Measurements from ENCODE around the gene NAALADL2.

The NAALADL2 gene

GRCh38 chr3:174931473-174932353 is 72.6 kb downstream of the NAALADL2 start:
- TF ChIP-seq CTCF (IDR thresholded peaks at IDR 0.05; ENCODE audit: insufficient read depth, low read depth, low read length, missing control alignments) = no peak
- H3K4me3 ChIP-seq (ENCODE audit: low read depth, low read length) = no peak overlapping the region
- DNase-seq (ENCODE audit: low read depth) = no peak

GRCh38 chr3:174936590-174936989 is 77.5 kb downstream of the NAALADL2 start:
- no peak for TF ChIP-seq CTCF (IDR thresholded peaks at IDR 0.05; ENCODE audit: insufficient read depth, low read depth, low read length, missing control alignments)
- no peak overlapping the region for H3K4me3 ChIP-seq (ENCODE audit: low read depth, low read length)
- no peak for DNase-seq (ENCODE audit: low read depth)

- TF ChIP-seq CTCF (IDR thresholded peaks at IDR 0.05; ENCODE audit: insufficient read depth, low read depth, low read length, missing control alignments) = no peak
- no peak for DNase-seq (ENCODE audit: low read depth)
- H3K4me3 ChIP-seq (ENCODE audit: low read depth, low read length) = no peak overlapping the region
Observed at GRCh38 chr3:174937478-174937877, 78.3 kb downstream of the NAALADL2 start.

GRCh38 chr3:174938102-174938501 is 79.0 kb downstream of the NAALADL2 start:
- DNase-seq (ENCODE audit: low read depth) = no peak
- no peak overlapping the region for H3K4me3 ChIP-seq (ENCODE audit: low read depth, low read length)
- no peak for TF ChIP-seq CTCF (IDR thresholded peaks at IDR 0.05; ENCODE audit: insufficient read depth, low read depth, low read length, missing control alignments)

- no peak overlapping the region for H3K4me3 ChIP-seq (ENCODE audit: low read depth, low read length)
- no peak for TF ChIP-seq CTCF (IDR thresholded peaks at IDR 0.05; ENCODE audit: insufficient read depth, low read depth, low read length, missing control alignments)
Observed at GRCh38 chr3:174940151-174940550, 81.0 kb downstream of the NAALADL2 start.

GRCh38 chr3:174945276-174945675 is 86.1 kb downstream of the NAALADL2 start:
- no peak for TF ChIP-seq CTCF (IDR thresholded peaks at IDR 0.05; ENCODE audit: insufficient read depth, low read depth, low read length, missing control alignments)

More at GRCh38 chr3:174940151-174940550, 81.0 kb downstream of the NAALADL2 start:
- no peak for DNase-seq (ENCODE audit: low read depth)

More at GRCh38 chr3:174945276-174945675, 86.1 kb downstream of the NAALADL2 start:
- no peak overlapping the region for H3K4me3 ChIP-seq (ENCODE audit: low read depth, low read length)
- DNase-seq (ENCODE audit: low read depth) = no peak

Data from GM12865 (cell line).